SH-SY5Y (cell line): ENCODE data around the gene REP15.

ENCODE experiments used
- GATA2 ChIP-seq: IDR thresholded peaks from 2 replicates; pipeline ENCODE4 v1.6.1; 2011; ENCODE audit warnings: mild to moderate bottlenecking, low read depth, low read length
- GATA3 ChIP-seq: IDR thresholded peaks from 2 replicates; pipeline ENCODE4 v1.6.1; 2011; ENCODE audit warnings: low read depth, mild to moderate bottlenecking, low read length, moderate library complexity

GRCh38 chr12:27730097-27730588 is 33.9 kb downstream of the REP15 start:
- TF ChIP-seq GATA2 (no peak), GATA3 (no peak)
